IPS DF 4.7 (cell line): Measurements from ENCODE around the gene TMTC2.

Source experiments
- DNase-seq: peaks from one replicate; pipeline ENCODE4 v3.0.0-alpha.2; 2013; ENCODE audit warnings: low spot score; ENCODE audit errors: extremely low read depth

Gene TMTC2

GRCh38 chr12:82877963-82878362 is 191.3 kb downstream of the TMTC2 start:
- DNase-seq: no peak

GRCh38 chr12:82880442-82880901 is 193.8 kb downstream of the TMTC2 start:
- no peak for DNase-seq

- DNase-seq: no peak
Observed at GRCh38 chr12:82883394-82884355, 197.0 kb downstream of the TMTC2 start.

GRCh38 chr12:82886671-82887340 is 200.1 kb downstream of the TMTC2 start:
- no peak for DNase-seq

- no peak for DNase-seq
Observed at GRCh38 chr12:82893896-82894295, 207.2 kb downstream of the TMTC2 start.

- DNase-seq: no peak
Observed at GRCh38 chr12:82896277-82896676, 209.6 kb downstream of the TMTC2 start.

- no peak for DNase-seq
Observed at GRCh38 chr12:82896979-82897378, 210.3 kb downstream of the TMTC2 start.

- DNase-seq: no peak
Observed at GRCh38 chr12:82898441-82898840, 211.7 kb downstream of the TMTC2 start.

GRCh38 chr12:82904219-82904790 is 217.6 kb downstream of the TMTC2 start:
- no peak for DNase-seq

- peak; percentile 16 for DNase-seq
Observed at GRCh38 chr12:82910246-82910893, 223.7 kb downstream of the TMTC2 start.

- DNase-seq: no peak
Observed at GRCh38 chr12:82912406-82912805, 225.7 kb downstream of the TMTC2 start.

- no peak for DNase-seq
Observed at GRCh38 chr12:82919388-82920054, 232.8 kb downstream of the TMTC2 start.

- no peak for DNase-seq
Observed at GRCh38 chr12:82923935-82924334, 237.2 kb downstream of the TMTC2 start.

GRCh38 chr12:82926630-82927029 is 239.9 kb downstream of the TMTC2 start:
- no peak for DNase-seq

- DNase-seq: no peak
Observed at GRCh38 chr12:82930301-82930700, 243.6 kb downstream of the TMTC2 start.

GRCh38 chr12:82931349-82932116 is 244.8 kb downstream of the TMTC2 start:
- no peak for DNase-seq

- DNase-seq: no peak
Observed at GRCh38 chr12:82937151-82937550, 250.4 kb downstream of the TMTC2 start.

GRCh38 chr12:82942521-82942920 is 255.8 kb downstream of the TMTC2 start:
- no peak for DNase-seq

GRCh38 chr12:82942991-82943401 is 256.3 kb downstream of the TMTC2 start:
- DNase-seq: no peak

GRCh38 chr12:82948491-82948890 is 261.8 kb downstream of the TMTC2 start:
- DNase-seq: no peak
